GM18867 (cell line): ENCODE data around the gene NTRK1.

Experiments used
- ATAC-seq: cut with Tn5 transposase; IDR thresholded peaks from one replicate; pipeline ENCODE4 v1.9.1; 2021; ENCODE audit warnings: mild to moderate bottlenecking, moderate library complexity; ENCODE audit not compliant: unreplicated experiment

NTRK1 gene

DNA sequence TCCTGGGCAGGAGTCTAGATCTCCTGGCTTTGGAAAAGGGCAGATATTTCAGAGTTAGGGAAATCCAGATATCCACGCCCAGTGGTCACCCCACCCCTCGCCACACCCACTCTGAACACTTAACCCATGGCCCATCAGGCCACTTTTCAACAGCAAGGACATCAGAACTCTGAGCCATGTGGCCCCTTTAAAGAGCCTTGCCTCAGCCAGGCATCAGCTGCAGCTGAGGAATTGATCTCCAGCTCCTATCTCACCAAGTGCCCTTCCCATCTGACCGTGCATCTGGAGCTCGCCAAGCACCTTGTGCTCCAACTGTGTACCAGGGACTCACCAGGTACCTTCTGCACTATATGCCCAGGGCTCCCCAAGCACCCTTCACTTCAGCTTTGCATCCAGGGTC is 23.8 kb upstream of the NTRK1 start:
- ATAC-seq: no peak

DNA sequence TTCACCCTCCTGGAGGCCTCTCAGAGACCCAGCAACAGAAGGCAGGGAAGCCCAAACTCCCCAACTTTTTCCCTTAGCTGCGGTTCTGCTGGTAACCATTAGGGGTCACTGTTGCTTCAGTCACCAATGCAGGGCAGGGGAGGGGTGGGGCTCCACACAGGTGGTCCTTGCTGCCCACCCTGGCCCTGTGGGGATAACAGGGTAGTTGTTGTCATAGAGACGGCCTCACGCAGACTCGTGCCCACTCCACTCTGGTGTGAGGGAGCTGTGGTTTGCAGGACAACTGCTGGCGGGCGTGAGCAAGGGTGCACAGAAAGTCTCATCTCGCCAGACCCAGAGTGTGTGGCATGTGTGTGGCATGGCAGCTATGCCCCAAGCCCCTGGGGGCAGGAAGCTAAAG is 21.7 kb upstream of the NTRK1 start:
- ATAC-seq: no peak

DNA sequence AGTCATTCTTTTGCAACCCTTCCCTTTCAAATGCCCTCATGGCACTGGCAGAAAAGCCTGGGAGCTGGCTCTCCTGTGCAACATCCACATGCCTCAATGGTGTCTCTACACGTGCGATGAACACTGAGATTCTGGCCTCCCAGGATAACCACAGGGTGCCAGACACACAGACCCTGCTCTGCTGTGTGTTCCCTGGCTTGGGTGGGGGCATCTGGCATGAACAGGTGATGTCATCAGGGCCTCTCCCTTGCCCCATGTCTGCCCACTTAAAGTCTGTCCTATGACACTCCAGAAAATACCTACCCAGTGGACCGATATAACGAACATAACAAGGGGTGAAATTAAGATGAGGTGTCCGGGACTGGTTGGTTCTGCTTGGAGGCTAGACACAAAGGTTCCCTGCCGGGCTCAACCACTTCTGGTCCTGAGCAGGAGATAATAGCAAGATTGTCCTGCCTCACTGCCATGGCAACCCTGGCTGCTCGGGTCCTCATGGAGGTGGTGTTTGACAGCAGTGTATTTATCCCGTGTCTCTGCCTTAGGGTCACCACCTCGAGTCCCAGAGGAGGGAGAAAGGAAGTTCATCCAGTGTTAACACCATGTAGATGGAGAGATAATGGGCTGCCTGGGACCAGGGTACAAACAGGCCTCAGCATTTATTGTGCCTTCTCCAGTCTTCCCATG is 21.1 kb upstream of the NTRK1 start:
- no peak for ATAC-seq

DNA sequence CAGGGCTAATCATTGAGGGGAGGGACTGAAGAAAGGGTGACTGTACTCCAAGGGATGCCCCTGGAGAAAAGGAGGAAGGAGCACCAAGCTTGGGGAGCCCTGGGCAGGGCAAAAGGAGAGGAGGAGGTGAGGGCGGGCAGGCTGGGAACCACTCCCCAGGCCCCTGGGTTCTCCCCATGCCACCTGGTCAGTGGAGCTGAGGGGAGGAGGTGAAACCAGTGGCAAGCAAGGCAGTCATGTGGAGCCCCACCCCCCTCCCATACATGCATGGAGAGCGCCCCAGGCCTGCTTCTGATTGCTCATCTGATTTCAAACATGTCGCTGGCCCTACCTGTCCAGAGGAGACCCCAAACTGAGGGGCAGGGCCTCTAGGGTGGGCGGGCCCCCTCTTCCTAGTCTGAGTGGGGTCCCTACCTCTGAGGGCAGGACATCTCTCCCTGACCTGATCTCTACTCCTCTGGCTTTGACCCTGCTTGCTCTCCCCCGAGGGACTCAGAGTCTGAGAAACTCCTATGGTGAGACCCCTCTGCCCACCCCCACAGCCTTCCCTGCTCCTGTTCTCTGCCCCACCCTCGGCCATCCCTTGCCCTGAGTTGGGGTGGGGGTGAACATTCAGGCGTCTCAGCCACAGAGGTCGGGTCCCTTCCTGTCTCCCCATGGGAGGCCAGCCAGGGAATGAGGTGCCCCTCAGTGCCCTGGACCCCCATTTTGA is 20.3 kb upstream of the NTRK1 start:
- no peak for ATAC-seq

DNA sequence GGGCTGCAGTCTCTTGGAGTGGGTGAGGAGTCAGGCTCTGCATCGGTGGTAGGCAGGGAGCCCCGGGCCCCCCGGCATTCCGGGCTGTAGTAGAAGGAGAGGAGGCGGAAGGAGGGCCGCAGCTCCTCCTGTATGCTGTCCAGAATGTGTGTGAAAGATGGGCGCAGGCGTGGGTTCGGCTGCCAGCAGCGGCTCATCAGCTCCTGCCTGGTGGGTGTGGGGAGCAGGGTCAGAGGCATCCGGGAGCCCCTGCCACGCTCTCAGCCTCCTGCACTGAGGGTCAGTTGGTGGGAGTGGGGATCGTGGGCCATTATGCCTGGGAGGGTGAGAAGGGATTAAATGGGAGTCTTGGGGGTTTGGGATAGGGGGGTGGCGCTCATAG is 19.8 kb upstream of the NTRK1 start:
- ATAC-seq: no peak

DNA sequence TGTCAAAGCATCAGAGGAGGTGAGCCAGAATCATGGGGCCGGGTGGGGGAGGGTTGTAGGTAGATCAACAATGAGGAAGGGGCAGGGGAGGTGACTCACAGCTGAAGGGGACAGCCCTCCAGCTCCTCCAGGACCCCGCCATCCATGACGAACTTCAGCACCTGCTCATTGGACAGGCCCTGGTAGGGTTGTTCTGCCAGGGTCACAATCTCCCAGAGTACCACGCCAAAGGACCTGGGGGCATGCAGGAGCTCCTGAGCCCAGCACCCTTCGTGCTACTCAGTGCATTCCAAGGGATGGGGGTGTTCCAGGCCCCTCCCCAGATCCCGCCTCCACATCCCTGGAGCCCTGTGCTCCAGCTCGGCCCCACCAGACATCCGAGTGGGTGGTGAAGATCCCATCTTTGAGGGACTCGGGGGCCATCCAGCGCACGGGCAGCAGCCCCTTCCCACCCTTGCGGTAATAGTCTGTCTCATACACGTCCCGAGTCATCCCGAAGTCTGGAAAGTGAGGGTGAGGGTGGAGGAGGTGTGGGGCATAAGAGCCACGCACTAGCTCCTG is 19.3 kb upstream of the NTRK1 start:
- ATAC-seq: no peak

DNA sequence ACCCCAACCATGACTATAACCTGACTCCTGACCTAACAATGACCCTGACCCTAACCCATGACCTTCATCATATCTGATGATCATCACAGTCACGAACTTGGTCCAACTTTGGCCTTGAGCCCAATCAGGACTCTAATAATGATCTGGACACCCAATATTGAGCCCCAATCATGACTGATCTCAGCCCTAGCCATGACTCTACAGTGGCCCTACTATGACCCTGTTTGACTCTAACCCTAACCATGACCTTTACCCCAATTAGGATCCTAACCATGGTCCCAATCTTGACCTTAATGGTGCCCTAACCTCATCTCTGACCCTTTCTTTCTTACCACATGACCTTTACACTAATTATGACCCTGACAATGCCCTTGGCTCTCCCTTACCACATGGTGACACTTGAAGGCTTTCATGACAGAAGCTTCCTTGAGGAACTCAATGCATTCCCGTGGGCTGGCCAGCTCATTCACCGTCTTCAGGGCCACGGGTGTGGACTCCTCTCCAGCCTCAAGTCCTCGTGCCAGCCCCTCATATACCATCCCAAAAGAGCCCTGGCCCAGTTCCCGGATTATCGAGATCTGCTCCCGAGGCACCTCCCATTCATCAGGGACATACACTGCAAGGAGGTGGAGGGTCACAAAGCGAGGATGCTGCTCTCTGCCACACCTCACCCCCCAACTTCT is 17.9 kb upstream of the NTRK1 start:
- ATAC-seq: no peak

DNA sequence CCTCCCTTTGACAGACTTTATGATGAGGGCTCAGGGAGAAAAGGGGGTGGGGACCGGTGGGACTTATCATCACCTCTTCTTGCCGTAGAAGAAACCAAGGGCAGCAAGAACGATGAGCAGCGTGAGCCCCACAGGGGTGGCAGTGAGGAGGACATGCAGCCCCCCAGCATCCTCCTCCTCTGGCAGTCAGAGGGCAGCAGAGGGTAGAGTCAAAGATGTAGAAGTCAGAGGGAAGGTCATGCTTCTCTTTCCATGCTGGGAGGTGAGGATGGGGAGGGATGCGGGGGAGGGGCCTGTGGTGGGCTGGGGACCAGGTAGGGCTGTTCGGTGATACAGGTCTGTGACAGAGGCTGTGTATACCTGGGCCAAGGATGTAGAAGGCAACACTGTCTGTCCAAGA is 16.6 kb upstream of the NTRK1 start:
- no peak for ATAC-seq

DNA sequence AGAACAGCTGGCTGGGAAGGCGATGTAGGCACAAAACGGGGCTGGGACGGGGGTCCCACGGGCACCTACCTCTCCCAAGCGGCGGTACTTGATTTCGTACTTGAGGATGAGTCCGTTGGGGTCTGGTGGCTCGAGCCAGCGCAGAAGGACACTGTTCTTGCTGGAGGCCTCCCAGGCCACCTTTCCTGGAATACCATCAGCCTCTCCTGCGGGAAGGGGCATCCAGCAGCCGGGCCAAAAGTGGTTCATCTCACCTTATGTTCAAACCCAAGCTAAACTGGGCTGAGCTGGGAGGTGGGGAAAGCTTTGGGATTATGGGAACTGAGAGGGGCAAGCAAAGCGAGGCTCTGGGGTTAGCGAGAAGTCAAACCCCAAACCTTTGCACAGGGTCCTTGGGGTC is 16.0 kb upstream of the NTRK1 start:
- ATAC-seq: no peak

DNA sequence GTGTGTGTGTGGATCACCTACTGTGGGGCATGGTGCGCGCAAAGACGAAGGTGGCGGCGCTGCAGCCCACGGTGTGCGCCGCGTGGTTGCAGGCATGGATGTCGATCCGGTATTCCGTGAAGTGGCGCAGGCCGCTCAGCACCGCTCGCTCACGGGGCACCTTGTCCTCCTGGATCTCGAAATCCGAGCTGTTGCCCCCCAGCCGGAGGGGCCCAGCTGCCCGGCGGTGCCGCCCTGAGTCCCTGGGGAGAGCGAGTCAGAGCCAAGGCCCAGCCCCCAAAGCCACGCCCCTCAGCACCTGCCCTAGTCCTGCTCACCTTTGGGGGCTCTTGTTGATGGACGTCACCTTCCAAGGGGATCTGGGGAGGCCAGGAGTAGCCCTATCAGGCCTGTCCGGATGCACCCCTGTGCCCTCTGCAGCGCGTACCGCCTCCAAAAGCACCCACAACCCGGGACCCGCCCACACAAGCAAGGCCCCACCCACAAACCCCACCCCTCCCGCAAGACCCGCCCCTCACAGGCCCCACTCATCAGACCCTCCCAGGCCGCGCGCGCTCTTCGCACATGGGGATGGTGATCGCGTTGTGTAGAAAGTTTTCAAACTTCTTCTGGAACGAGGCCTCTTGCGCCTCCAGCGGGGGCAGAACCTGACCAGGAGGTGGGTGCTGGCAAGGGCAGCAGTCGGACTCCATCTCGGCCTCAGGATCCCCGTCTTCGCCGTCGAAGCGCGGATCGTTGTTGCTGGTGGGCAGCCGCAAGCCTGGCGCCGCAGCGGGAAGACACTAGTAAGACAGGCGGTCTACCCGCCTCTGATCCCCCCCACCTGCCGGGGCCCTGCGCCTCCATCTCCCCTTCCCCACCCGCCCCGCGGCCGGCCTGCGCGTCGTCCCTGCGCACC is 15.4 kb upstream of the NTRK1 start:
- no peak for ATAC-seq

DNA sequence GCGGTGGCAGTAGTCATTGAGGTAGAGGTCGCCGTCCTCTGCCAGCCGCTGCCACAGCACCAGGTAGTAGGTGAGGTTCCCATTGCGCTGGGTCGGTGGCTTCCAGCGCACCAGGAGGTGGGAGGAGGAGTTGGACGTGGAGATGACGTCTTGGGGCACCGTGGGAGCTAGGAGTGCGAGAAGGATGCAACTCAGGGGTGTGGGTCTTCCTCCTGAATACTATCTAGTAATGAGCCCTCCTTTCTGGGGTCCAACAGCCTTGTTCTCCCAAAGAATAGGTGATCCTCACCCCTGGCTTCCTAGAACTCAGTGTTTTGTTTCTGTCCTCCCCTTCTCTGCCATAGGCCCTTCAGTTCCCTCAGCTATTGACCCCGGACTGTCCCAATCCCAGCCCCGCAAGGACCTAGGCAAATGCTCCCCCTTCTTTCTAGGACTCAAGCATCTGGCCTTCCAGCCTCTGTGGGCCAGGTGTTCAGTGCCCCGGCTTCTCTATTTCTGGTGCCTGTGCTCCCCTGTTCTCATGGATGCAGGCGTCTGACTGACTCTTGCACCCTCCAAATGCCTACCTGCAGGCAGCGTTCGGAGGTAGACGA is 14.6 kb upstream of the NTRK1 start:
- no peak for ATAC-seq

DNA sequence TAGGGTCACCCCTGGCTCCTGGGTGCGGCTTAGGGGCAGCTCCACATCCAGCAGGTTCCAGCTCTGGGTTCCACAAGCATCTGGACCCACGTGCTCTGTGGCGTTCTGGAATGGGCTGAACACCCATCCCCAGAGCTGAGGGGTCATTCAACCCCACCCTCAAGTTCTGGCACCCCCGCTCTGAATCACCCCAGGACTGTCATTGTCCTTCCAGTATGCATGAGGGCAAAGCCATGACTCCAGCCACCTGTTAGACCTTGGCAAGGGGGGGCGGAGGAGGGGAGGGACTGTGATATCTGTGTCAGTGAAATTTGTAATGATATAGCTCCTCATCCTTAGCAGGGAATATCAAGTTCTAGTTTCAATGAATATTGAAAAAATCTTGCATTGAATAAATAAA is 14.0 kb upstream of the NTRK1 start:
- ATAC-seq: no peak

DNA sequence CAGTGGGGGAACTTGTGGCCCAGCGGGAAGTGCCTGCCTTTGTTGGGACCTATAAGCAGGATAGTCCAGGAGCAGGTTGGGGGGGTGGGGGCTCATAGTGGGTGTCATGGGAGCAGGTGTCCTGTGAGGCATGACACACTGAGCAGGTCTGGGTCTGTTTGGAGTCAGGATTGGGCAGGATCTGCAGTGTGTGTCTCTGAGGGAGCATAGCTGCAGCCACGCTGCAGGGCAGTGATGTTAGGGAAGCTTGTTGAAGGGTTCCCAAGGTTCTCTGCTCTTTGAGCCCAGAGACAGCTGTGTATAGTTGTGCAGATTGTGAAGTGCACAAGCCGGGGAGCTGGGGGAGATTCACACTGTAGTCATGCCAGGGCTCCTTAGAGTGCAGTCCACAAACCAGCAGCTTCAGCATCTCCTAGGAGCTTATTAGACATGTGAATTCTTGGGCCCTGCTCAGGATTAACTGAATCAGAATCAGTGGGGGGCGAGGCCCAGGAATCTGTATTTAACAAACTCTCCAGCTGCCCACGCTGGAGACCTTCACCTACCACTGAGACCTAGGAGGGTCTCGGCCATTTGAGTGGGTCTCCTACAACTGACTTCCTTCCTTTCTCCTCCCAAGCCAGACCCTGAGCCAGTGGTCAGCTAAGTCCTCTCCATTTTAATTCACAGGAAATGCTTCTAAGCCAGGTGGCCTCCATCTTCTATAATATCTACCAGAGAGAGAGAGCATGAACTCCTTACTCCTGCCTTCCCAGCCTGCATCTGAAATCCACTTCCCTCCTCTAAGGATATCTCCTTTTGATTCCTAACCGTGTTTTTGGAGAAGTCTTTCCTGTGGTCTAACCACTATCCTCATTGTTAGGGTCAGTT is 12.8 kb upstream of the NTRK1 start:
- no peak for ATAC-seq

DNA sequence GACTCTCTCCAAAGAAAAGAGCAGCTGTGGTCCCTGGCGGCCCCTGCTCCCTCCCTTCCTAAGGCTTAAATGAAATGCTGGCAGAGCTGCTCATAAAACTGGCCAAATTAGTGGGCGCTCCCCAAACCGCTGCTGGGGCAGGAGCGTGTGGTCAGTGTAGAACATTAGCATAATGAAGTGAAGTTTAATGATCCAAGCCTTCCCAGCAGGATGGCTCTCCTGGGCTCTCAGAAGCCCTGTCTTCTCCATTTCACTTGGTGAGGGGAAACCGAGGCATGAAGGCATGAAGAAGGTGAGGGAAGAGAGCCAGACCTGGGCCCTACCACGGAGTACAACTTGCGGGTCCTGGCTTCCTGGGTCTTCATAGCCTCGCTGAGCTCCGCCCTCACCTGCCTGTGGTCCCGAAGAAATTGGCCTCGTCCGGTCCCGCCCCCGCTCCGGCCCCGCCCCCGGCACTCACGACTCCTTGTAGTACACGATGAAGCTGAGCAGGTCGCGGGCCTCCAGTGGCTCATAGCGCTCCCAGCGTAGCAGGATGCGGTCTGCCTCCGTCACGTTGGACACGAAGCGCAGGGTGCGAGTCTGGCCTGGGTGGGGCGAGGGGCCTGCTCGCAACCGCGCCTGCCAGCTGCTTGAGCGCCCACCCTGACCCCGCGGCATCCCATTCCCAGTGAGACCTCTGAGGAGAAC is 12.1 kb upstream of the NTRK1 start:
- ATAC-seq: no peak

DNA sequence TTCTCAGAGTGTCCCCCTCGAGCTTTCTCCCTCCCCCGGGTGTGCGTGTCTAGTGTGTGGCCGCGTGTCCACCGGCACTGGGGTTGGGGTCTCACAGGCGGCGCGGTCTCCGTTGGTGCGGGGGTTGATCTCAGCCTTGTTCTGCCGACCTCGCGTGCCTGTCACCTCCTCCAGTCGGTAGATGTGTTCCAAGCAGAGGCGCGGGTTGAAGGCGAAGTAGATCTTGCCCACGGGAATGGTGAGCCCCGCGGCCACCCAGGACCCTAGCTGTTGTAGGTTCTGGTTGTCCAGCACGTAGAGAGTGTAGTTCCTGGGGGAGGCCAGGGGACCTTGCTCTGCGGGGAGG is 11.5 kb upstream of the NTRK1 start:
- no peak for ATAC-seq

DNA sequence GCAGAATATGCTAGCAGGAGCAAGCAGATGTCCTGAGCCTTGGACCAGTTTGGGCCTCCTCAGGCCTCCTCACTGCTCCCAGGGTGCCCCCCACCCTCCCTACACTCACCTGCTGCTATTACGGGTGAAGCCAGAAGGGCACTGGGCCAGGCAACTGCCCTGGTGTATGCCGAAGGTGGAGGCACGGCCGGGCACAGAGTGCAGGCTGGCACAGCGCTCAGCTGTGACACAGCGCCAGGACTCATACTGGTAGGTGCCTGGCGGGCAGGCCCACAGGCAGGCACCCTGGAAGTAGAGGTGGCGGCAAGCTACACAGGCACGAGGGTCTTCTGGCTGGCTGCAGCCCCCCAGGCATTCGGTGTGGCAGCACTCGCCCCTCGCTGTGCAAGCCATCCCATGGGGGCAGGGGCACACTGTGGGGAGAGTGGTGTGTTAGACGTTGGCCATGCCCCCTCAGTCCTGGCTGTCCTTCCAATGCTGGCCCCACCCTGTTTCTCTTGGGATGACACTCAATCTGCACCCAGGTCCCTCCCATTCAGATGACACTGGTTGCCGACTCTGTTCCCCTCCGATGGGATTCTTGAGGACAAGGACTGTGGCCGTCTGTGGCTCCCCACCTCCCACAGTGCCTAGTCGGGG is 8.8 kb upstream of the NTRK1 start:
- ATAC-seq: no peak

DNA sequence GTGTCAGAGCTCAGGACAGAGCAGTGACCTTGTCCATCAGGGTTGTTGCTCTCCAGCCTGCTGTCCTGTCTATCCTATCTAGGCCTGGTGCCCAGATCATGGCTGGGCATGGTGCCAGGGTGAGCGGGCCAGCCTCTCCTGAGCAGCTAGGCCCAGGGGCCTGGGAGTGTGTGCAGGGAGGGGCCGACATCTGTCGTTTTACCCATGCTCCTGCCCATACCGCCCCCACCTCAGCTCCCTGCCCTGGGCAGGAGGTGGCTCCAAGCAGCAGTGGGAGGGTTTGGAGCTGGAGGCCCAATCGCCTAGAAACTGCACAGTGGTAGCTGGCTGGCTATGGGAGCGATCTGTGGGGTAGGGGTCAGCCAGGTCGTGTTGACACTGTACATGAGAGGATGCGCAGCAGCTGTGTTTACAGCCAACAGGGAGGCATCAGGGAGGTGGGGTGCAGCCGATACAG is 8.2 kb upstream of the NTRK1 start:
- ATAC-seq: no peak

DNA sequence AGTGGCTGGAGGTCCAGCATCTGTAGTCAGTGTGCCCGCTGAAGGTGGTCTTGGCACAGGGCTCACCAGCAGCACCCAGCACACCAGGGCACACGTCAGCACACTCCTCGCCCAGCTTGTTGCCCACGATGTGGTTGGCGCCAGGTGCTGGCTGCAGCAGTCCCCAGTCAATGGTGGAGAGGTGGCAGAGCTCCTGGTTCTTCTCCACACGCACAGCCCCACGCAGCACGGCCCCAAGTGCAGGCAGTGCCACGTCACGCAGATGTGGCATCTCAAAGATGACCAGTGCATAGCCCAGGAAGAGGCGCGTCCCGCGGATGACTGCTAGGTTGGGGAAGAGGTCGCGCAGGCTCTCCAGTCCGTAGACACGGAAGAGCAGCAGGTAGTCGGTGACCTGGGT is 6.9 kb upstream of the NTRK1 start:
- no peak for ATAC-seq

DNA sequence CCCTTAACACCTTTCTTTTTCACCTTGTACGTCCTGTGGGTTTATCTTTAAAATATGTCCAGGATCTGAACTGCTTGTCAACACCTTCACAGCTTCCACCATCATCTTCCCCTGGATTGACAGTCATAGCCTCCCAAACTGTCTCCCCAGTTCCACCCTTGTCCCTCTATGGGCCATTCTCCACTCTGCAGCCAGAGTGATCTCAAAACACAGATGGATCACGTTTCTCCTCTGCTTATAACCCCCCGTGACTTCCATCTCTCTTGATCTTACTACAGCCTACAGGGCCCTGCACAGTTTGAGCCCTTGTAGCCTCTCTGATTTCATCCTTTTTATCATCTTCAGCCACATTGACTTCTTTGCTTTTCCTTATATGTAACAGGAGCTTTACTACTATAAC is 6.0 kb upstream of the NTRK1 start:
- ATAC-seq: no peak
